Lung (tissue), 12 donors: ENCODE measurements around the gene FRMD4A. TPM values are rescaled to one million over a fixed set of nuclear protein-coding genes. Genes with fewer than 3 reads are reported as not detected.

Source experiments
- ATAC-seq: fragments of 200-7000 bp; cut with Tn5 transposase; one replicate; pipeline ENCODE4 v1.9.1; 2020; ENCODE audit warnings: moderate number of reproducible peaks; ENCODE audit not compliant: insufficient read depth, low FRiP score
- DNase-seq, 3 donors: peaks; one replicate each; pipeline ENCODE4 v3.0.0-alpha.2; 2013 to 2017
- H3K27ac ChIP-seq, 2 donors: one replicate each; pipeline ENCODE4 v1.5.1; 2013; ENCODE audit warnings: mild to moderate bottlenecking in 2 of 2, moderate library complexity in 2 of 2, control low read depth in 1 of 2, inconsistent platforms in 1 of 2, low read depth in 1 of 2, low read length in 1 of 2
- H3K27me3 ChIP-seq, 3 donors: one replicate each; pipeline ENCODE4 v1.5.1; 2013; ENCODE audit warnings: low read length in 2 of 3; ENCODE audit not compliant: control insufficient read depth in 3 of 3, insufficient read depth in 3 of 3
- H3K36me3 ChIP-seq, 4 donors: one replicate each; pipeline ENCODE4 v1.5.1; 2013; ENCODE audit warnings: low read length in 4 of 4, mild to moderate bottlenecking in 1 of 4, moderate library complexity in 1 of 4; ENCODE audit not compliant: control insufficient read depth in 4 of 4, insufficient read depth in 4 of 4
- H3K4me1 ChIP-seq, 5 donors: one replicate each; pipeline ENCODE4 v1.5.1; 2013; ENCODE audit warnings: low read length in 5 of 5, mild to moderate bottlenecking in 2 of 5, moderate library complexity in 1 of 5; ENCODE audit not compliant: control insufficient read depth in 5 of 5, insufficient read depth in 5 of 5
- H3K4me3 ChIP-seq: one replicate; pipeline ENCODE4 v1.5.1; 2013; ENCODE audit warnings: mild to moderate bottlenecking, control low read depth, moderate library complexity
- H3K9ac ChIP-seq, 2 donors: one replicate each; pipeline ENCODE4 v1.5.1; 2013; ENCODE audit warnings: low read length in 2 of 2, control low read depth in 1 of 2; ENCODE audit not compliant: insufficient read depth in 1 of 2
- H3K9me3 ChIP-seq, 4 donors: one replicate each; pipeline ENCODE4 v1.5.1; 2013; ENCODE audit warnings: low read length in 3 of 4, mild to moderate bottlenecking in 1 of 4, moderate library complexity in 1 of 4; ENCODE audit not compliant: control insufficient read depth in 4 of 4, insufficient read depth in 3 of 4
- CTCF ChIP-seq: IDR thresholded peaks from 2 replicates; pipeline ENCODE4 v1.5.1; 2012; ENCODE audit warnings: mild to moderate bottlenecking; ENCODE audit errors: control extremely low read depth, extremely low read depth
- WGBS, 2 donors: extraction: QIAGEN DNeasy Blood & Tissue Kit; methylation state at CpG; one replicate each; pipeline ENCODE4 v1.1.7; 2013; 5-methylcytosine and 5-hydroxymethylcytosine counted together
- polyA plus RNA-seq, 2 donors: library from polyadenylated mRNA; stranded (reverse); fragments of 200-250 nt; gene quantifications; one replicate each; pipeline ENCODE4 v1.2.1, GENCODE V29; 2013
- total RNA-seq, 2 donors: library from RNA; depleted of rRNA in 1 of 2; stranded (reverse); fragments of >200 nt in 1 of 2; gene quantifications; one replicate each; pipeline ENCODE4 v1.2.1, GENCODE V29; 2014 to 2021
- donor health status: control.
- donor health status: control.
- donor health status: Bipolar disorder and iron deficiency.
- donor health status: healthy.
- donor health status: DM: yes; HTN: yes; CAD: no.

Gene FRMD4A
- total and polyA plus RNA-seq, 4 donors = 12.0 to 64.5 (median 29.3) TPM

GRCh38 chr10:13730306-13730652 is 600.4 kb downstream of the FRMD4A start:
- WGBS, 2 donors = 86 to 89% methylated on average over 10 of the region's 10 CpGs
- DNase-seq (no peak), ATAC-seq (no peak)
- H3K9me3 ChIP-seq = no peaks in the 10 kb centered on the region
- H3K27me3 ChIP-seq = no peaks in the 10 kb centered on the region
- H3K4me3 ChIP-seq = no peak overlapping the region
- peaks cover 0 to 16% (median 0%) of the 10 kb centered on the region in 5 donors for H3K4me1 ChIP-seq
- H3K9ac ChIP-seq = no peak overlapping the region
- TF ChIP-seq CTCF = no peak
- H3K36me3 ChIP-seq = peaks cover 0 to 7% (median 4%) of the 10 kb centered on the region in 4 donors
- H3K27ac ChIP-seq = peak overlapping the region in 1 of 2 donors; percentile 2

- H3K9ac ChIP-seq = no peak overlapping the region
- WGBS, 2 donors = 78 to 87% methylated on average over 11 of the region's 11 CpGs
- DNase-seq (no peak), ATAC-seq (no peak)
- H3K4me3 ChIP-seq = no peak overlapping the region
- H3K36me3 ChIP-seq = peaks cover 0 to 7% (median 4%) of the 10 kb centered on the region in 4 donors
- H3K9me3 ChIP-seq = no peaks in the 10 kb centered on the region
- no peaks in the 10 kb centered on the region for H3K27me3 ChIP-seq
- TF ChIP-seq CTCF = no peak
- peak overlapping the region in 1 of 2 donors; percentile 2 for H3K27ac ChIP-seq
- H3K4me1 ChIP-seq = peaks cover 0 to 16% (median 0%) of the 10 kb centered on the region in 5 donors
Observed at GRCh38 chr10:13729586-13730305, 601.0 kb downstream of the FRMD4A start.

GRCh38 chr10:13728898-13729535 is 601.7 kb downstream of the FRMD4A start:
- no peaks in the 10 kb centered on the region for H3K27me3 ChIP-seq
- peaks cover 0 to 7% (median 4%) of the 10 kb centered on the region in 4 donors for H3K36me3 ChIP-seq
- ATAC-seq = peak; percentile 60
- no peak for TF ChIP-seq CTCF
- no peak overlapping the region for H3K4me3 ChIP-seq
- H3K9me3 ChIP-seq = no peaks in the 10 kb centered on the region
- H3K27ac ChIP-seq = no peak overlapping the region
- 66 to 92% methylated on average over 26 of the region's 26 CpGs for WGBS, 2 donors
- peaks cover 0 to 16% (median 3%) of the 10 kb centered on the region in 5 donors for H3K4me1 ChIP-seq
- DNase-seq = peak; percentile 62 to 73 (median 66)
- no peak overlapping the region for H3K9ac ChIP-seq
